ENCODE measurements around the gene SYNGR4.
"Not testable (repeated sequence)": the region's sequence is repeated elsewhere in the genome, so short reads cannot be mapped to it uniquely, and the experiment has no call there.

The SYNGR4 gene

GRCh38 chr19:48363810-48364597 is at the start of gene SYNGR4, which contains the start of gene TMEM143:
Gene SYNGR4 (plus strand): TSS chr19:48364367. CDS start chr19:48365843, 1,476 bp downstream.
Gene TMEM143 (minus strand): TSS chr19:48363940. CDS start chr19:48363920, 20 bp downstream.
- peak; percentile 100 for DNase-seq (ENCODE audit: low spot score)

GRCh38 chr19:48315712-48316111 is 48.5 kb upstream of the SYNGR4 start:
- no peak for DNase-seq (ENCODE audit: low spot score)

GRCh38 chr19:48317708-48317960 is 46.5 kb upstream of the SYNGR4 start:
- DNase-seq (ENCODE audit: low spot score): not testable (repeated sequence)

GRCh38 chr19:48318286-48318987 is 45.7 kb upstream of the SYNGR4 start:
- DNase-seq (ENCODE audit: low spot score): no peak

- DNase-seq (ENCODE audit: low spot score): peak; percentile 69
These were observed 44.3 kb upstream of the SYNGR4 start for GRCh38 chr19:48319647-48320541.

- DNase-seq (ENCODE audit: low spot score): peak; percentile 73
These were observed 42.9 kb upstream of the SYNGR4 start for GRCh38 chr19:48321372-48321621.

- DNase-seq (ENCODE audit: low spot score): peak; percentile 96
These were observed 42.3 kb upstream of the SYNGR4 start for GRCh38 chr19:48321622-48322591.

GRCh38 chr19:48325265-48325910 is 38.8 kb upstream of the SYNGR4 start, which contains the start of gene EMP3:
Gene EMP3 (plus strand): TSS chr19:48325552. CDS start chr19:48326845, 1,293 bp downstream.
- DNase-seq (ENCODE audit: low spot score): no peak

- DNase-seq (ENCODE audit: low spot score): no peak
These were observed 34.8 kb upstream of the SYNGR4 start for GRCh38 chr19:48329167-48329891.

- DNase-seq (ENCODE audit: low spot score): peak; percentile 94
These were observed 34.0 kb upstream of the SYNGR4 start for GRCh38 chr19:48330012-48330681.

- no peak for DNase-seq (ENCODE audit: low spot score)
These were observed 31.9 kb upstream of the SYNGR4 start for GRCh38 chr19:48332351-48332661.

GRCh38 chr19:48332662-48333466 is 31.3 kb upstream of the SYNGR4 start:
- DNase-seq (ENCODE audit: low spot score): peak; percentile 93

GRCh38 chr19:48333467-48334384 is 30.4 kb upstream of the SYNGR4 start:
- DNase-seq (ENCODE audit: low spot score): peak; percentile 80

- DNase-seq (ENCODE audit: low spot score): no peak
These were observed 25.9 kb upstream of the SYNGR4 start for GRCh38 chr19:48338253-48338755.

- no peak for DNase-seq (ENCODE audit: low spot score)
These were observed 25.2 kb upstream of the SYNGR4 start for GRCh38 chr19:48338802-48339503.

- DNase-seq (ENCODE audit: low spot score): no peak
These were observed 23.2 kb upstream of the SYNGR4 start for GRCh38 chr19:48340995-48341394.

Measured in globus pallidus (tissue), 1 donor.